ENCODE measurements around the gene CIBAR2.

The CIBAR2 gene

GRCh38 chr16:85100265-85100664, 12.0 kb downstream of the CIBAR2 start:
- DNase-seq: no peak

DNA sequence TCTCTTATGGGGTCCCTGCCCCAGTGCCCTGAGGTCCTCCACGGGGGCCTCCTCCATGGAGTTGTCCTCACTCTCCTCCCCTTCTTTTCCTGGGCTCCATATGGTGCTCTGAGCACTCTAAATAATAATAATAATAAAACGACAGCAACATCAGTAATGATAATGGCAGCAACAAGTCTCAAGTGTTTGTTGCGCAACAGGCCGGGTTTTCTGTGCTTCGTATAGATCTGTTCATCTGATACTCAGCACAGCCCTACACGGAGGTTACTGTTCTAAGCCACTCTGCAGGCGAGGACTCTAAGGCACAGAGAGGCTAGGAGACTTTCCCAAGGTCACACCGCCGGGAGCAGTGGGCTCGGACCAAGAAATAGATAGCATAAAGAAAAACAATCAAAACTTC, 13.7 kb downstream of the CIBAR2 start:
- no peak for DNase-seq

DNA sequence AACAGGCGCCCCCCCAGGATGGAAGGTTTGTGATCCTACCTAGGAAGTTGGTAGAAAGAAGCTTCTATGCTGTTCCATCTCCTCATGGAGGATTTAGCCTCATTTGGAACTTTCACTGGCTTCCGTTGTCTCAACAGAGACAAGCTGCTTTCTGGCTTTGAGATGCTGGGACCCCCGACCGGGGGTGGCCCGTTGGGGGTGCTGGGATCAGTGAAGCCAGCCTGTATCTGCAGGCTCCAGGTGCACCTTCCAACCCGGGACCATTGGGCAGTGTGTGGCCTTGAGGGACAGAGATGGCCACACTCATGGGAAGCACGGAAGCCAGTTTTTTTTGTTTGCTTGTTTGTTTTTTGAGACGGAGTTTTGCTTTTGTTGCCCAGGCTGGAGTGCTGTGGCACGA, 15.4 kb downstream of the CIBAR2 start:
- no peak for DNase-seq

GRCh38 chr16:85094812-85095211, 17.5 kb downstream of the CIBAR2 start:
- no peak for DNase-seq

- DNase-seq: no peak
Measured at GRCh38 chr16:85094176-85094805, 18.0 kb downstream of the CIBAR2 start.

DNA sequence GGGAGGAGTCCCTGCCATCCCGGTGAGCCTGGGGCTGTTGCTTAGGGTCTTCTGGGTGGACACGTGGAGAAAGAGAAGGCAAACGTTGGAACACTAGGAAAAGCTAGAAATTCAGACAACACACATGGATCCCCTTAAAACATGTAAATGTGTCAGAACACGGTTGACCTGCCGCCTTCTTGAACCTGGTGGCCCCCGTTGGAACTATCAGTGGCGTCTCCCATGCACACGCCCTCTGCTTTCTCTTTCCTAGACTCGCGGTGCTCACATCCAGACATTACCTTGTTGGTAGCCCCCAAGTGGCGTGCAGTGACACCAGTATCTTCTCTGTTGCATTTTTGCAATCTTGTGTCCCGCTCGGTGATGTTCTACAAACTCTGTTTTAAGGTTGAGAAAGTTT, 18.6 kb downstream of the CIBAR2 start:
- no peak for DNase-seq

- DNase-seq: no peak
Measured at GRCh38 chr16:85092851-85093250, 19.4 kb downstream of the CIBAR2 start.

- no peak for DNase-seq
Measured at GRCh38 chr16:85092309-85092708, 20.0 kb downstream of the CIBAR2 start.

GRCh38 chr16:85091522-85091910, 20.8 kb downstream of the CIBAR2 start:
- no peak for DNase-seq

DNA sequence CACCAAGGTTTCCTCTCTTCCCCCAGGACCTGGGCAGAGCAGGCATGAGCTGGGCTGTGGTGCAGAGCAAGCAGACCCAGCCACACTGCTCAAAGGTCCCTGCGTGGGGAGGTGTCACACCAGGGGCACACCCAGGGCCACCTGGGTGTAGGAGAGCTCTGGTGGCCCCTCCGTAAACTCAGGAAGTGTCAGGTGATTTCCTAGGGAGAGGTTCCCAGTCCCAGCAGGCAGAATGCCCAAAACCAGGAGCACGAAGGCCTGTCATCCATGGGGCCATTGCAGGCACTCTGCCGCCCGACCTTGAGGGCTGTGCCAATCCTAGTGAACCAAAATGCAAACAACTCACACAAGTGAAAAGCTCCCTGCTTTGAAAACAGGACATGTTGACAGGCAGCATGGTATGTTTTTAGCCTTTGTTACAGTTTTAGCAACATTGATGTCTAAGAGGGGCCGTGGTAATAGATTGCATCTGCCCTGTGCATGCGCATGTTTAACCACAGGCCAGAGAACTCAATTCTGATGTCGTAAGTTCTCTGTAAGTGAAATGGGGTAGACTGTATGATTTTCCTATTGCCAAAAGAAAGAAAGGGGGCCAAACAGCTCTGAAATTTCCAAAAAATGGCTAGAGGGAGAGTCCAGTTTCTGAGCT, 21.3 kb downstream of the CIBAR2 start:
- no peak for DNase-seq

DNA sequence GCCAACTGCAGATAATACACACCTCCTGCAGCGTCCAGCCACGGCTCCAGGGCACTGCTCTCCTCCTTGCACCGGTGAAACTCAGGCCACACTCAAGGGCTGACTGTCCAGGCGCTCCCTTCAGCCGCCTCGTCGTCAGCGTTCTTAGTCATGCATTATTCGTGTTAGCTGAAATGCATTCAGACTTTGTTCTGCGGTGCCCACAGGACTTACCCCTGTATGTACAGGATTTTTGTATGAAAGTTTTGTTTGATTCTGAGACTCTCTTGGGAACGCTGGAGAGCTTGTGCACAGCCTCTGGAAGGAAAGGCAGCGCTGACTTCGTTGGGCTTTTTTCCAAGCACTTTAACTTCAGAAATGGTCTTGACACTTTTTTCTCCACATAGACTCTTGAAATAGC, 22.1 kb downstream of the CIBAR2 start:
- DNase-seq: no peak

- DNase-seq: no peak
Measured at GRCh38 chr16:85089525-85089924, 22.7 kb downstream of the CIBAR2 start.

DNA sequence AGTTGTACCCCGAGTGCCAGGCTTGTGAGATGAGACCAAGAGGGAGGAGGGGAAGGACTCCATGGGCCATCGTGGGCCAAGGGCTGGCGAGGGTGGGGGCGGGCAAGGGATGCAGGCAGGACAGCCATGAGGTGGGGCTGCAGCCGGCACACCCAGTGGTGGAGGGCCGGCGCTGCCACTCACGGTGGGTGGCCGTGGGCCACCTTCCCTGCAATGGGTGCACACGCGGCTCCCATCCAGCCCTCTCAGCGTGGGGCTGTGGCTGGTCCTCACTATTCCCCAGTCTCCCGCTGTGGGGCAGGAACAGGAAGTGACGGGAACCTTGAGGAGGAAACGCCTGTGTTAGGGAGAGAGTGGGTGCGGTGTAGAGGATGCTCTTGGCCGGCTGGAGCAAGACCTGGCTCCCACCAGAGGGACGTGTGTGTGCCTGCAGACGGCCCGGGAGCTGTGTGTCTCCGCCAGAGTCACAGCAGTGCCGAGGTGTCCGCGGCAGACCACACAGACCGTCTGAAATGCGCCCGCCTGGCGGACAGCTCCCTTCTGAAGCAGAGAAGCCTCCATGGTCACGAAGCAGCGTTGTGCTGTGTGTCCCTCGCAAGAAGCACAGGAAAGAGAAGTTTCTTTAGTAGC, 23.6 kb downstream of the CIBAR2 start:
- no peak for DNase-seq

GRCh38 chr16:85087899-85088569, 24.2 kb downstream of the CIBAR2 start:
- DNase-seq: no peak

DNA sequence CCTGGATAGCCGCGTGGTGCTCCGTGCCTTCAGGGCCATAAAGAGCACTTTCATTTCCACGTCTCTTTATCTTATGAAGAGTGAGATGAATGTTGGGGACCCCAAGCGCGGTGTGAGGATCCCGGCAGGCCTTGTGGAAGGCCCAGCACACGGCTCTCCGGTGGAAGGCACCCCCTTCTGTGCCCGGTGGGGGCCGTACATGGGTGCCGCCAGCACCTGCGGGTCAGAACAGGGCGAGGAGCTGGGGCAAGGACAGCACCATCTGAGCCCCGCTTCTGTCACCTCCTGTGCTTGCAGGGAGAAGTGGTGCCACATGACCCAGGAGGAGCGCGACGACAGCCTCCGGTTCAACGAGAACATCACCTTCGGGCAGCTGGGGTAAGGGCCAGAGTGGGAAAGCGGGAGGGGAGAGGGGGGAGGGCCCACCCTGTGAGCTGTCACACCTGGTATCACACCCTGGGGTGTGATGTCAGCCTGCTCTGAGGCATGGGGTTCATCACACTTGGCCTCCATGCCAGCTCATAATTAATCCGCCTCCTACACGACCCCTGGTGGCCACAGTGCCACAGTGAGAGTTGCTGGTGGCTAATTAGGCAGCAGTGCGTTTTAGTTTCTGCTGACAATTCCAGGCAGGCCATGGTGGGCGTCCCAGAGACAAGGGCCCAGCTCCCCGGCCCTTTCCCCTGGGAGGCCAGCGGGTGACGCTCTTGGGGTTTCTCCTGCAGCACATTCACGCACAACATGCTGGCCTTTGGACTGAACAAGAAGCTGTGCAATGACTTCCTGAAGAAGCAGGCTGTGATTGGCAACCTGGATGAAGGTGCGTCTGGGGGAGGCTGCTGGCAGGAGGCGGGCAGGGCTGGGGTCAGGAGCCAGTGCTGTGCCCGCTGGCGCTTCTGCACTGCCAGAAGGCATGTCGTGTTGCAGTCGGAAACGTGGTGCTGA, 25.7 kb downstream of the CIBAR2 start:
- peak; percentile 38 for DNase-seq

DNA sequence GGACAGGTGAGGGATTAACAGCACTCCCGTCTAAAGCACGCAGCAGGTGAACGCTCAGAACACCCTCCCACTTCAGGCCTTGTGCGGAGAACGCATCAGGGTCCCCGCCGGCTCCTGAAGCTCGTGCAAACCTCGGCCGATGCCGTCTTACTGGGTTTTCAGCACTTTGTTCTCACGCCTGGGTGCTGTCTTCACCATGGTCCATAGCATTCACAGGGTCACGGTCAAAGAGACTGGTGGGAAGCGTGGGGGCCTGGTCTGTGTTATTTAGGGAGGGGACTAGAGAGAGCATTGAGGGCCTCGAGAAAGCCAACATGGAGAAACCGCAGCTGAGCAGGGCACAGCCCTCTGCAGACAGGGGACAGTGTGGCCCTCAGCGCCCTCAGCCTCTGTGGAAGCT, 26.6 kb downstream of the CIBAR2 start:
- no peak for DNase-seq

GRCh38 chr16:85084841-85085510, 27.3 kb downstream of the CIBAR2 start:
- no peak for DNase-seq

DNA sequence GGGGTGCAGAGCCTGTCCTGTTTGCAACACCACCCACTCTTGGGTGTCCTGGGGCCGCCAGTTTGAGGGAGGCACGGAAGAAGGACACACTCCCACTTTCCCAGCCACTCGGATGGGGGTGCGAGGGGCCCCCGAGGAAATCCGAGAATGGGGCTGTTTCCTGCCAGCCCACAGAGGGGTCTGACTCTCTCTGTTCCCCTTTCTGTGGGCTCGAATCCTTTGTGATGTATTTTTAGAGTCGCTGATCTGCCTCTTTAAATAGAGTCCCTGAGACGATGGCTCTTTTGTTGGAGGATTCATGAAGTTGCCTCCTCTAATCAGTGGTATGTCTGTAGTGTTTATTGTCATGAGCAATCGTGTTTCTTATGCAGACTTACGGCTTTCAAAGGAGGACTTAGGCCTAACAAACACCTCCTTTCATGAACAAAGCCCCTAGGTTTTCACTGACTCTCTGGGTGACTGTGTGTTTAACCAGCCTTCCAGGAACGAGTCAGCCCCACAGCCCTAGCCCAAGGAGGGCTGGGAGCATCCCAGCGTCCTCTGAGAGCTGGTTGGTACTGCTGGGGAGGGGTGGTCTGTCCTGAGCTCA, 29.1 kb downstream of the CIBAR2 start:
- no peak for DNase-seq

DNA sequence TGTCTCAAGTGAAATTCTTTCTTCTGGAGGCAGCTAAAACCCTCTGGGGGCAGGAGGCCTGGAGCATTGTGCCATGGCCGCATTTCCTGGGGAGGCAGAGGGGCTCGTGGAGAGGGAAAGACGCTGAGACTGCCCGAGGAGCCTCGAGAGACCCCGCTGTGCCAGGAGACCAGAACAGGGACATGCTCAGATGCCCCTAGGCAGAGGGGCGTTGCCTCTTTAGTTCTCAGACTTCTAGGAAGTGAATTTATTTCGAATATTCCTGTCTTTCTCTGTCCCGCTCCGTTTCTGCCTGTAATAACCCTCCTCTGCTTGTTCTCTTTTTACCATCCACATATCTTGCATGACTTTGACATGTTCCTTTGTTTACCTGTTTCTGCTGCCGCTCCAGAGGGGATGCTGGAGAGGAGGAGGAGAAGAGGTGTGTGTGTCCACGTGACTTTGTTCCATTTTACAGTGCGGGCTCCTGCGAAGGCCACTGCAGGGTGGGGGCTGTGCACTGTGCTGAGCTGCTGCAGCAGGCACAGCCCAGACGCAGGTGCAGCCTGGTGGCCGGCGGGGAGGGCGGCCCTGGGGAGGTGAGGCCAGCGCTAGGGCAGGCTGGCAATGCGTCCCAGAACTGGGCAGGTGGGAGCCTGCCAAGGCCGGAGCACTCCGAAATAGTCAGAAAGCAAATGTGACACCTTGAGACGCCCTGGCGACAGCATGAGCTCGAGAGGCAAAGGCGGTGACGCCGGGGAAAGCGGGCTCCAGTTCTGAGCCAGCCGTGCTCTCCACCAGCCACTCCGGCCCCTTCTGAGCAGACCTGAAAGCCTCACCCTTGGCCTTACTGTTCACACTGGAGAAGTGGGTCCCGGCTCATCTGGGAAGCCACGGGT, 29.9 kb downstream of the CIBAR2 start:
- no peak for DNase-seq

- no peak for DNase-seq
Measured at GRCh38 chr16:85081765-85082164, 30.5 kb downstream of the CIBAR2 start.

DNA sequence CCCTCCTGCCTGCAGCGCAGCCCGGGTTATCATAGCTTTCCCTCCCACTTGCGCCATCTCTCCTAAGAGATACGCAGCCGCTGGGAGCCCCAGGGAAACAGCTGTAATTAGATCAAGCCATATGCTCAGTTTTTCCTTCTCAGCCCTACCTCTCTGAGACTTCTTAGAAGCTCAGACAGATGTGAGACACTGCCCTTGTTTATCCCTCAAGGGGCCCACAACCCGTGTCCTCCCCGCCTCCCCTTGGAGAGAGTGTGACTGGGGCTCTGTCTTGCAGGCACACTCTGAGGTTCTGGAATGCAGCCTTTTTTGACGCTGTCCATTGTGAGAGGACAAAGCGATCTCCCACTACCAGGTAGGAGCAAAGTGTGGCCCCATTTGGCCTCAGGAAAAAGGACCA, 31.2 kb downstream of the CIBAR2 start:
- DNase-seq: no peak

Measured in NCI-H1092 treated with DMSO at 0.1 percent for 48 hours (cell line).